NCI-H460 (cell line): Measurements from ENCODE around the gene PGAP1. TPM values are rescaled to one million over a fixed set of nuclear protein-coding genes. Genes with fewer than 3 reads are reported as not detected.

ENCODE experiments used
- DNase-seq: peaks from one replicate; pipeline ENCODE4 v3.0.0-alpha.2; 2016; ENCODE audit warnings: low read depth; ENCODE audit errors: extremely low read depth
- total RNA-seq: library from RNA; depleted of rRNA; stranded (reverse); fragments of >200 nt; shearing (Covaris generic); gene quantifications from 2 replicates; pipeline ENCODE4 v1.2.3, GENCODE V29; 2014

Gene PGAP1
- total RNA-seq, 1 experiment from 2014 or later = 13.9 TPM

- no peak for DNase-seq
Measured at GRCh38 chr2:196899976-196900375, 26.5 kb downstream of the PGAP1 start.

- DNase-seq = no peak
Measured at GRCh38 chr2:196891136-196891535, 35.4 kb downstream of the PGAP1 start.

DNA sequence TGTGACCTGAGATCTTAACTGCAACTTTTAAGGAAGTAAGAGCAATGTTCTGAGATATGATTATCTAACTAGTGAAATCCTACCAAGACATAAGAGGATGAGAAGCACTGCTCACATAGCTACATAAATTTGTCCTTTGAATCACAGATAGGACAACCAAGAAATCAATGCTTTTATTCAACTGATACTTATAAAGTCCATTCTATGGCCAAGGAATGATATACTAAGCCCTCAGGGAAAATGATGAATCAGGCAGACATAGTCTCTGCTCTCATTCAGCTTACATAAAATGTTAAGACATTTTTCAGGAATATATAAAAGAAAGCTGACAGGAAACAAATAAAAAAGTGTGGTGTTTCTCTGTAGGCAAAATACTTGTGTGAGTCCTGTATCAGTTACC, 39.1 kb downstream of the PGAP1 start:
- DNase-seq = no peak

GRCh38 chr2:196884368-196884767, 42.1 kb downstream of the PGAP1 start:
- DNase-seq = no peak

GRCh38 chr2:196876364-196876763, 50.1 kb downstream of the PGAP1 start:
- no peak for DNase-seq

GRCh38 chr2:196875414-196875813, 51.1 kb downstream of the PGAP1 start:
- no peak for DNase-seq

DNA sequence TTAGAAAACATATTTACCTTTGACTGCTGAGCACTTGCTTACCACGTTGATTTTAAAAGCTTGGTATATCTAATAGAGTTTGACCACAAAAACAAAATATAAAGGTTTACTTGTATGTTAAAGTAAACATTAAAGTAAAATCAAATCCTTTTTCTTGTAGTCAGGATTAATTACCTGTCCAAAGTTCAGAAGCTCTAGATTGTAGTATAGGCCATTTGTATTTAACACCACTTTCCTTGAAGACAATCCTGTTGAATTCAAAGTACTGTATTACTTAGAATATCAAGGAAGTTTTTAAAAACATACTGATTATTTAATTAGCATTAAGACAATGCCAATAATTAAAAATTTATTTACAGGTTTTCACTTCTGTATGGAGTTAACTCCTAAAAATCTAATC, 53.0 kb downstream of the PGAP1 start:
- no peak for DNase-seq

GRCh38 chr2:196854629-196855028, 71.9 kb downstream of the PGAP1 start:
- no peak for DNase-seq

DNA sequence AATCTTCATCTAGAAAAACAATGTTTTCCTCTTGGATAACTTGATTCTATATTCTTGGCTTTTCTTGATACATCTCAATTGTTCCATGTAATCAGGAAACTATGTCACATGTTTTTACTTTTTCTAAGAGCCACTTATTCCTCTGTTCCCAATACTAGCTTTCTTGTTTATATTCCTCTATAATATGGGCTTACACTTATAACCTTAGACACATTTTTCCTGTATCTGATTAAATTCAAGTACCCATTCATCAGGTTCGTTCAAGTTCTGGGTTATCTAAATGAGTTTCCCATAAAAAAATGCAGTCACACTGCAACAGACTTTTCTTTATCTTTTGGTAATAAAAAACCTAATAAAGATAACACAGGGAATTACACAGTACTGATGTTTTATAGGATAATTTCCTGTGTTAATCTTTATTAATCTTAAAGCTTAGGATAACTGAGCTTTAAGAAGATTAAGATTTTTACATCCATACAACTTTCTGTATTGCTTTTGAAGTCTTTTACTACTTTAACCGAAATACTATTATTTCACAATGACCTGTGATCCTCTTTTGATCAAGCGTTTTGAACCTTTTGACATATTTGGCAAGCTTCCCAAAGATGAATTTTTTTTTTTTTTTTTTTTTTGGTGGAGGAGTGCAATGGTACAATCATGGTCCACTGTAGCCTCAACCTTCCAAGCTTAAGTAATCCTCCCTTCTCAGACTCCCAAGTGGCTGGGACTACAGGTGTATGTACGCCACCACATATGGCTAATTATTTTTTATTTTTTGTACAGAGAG, 73.0 kb downstream of the PGAP1 start:
- DNase-seq = no peak

DNA sequence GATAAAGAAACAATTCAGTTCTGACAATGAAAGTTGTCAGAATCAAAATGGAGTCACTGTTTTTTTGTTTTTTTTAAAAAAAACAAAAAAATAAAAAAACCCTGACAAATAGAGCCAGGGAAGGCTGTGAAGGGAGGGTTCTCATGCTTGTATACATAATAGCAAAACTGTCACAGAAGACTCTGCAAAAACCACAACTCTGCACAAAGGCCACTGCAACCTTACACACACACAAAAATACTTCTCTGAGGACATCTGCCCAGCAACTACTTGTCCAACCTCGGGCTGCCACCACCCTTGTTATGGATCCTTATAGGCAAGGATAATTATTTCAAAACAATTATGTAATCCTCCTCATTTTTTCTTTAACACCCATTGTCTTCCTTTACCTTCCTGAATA, 75.4 kb downstream of the PGAP1 start:
- DNase-seq = no peak

DNA sequence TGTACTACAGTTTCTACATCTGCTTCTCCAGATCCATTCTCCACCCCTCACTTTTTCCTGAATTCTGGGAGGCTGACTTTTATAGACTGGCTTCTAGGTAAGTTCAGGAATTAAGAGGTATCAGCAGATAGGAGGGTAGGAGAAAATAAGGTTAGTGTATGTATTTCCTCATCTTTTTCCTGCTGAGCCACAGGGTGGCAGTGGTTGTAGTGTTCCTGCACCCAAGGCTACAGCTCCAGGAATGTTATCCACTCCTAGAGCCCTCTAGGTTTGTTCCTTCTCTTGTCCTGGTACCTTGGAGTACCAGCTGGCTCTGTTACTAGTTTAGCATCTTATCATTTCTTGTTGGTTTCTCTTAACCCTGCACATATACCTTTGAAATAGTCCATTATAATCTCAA, 76.6 kb downstream of the PGAP1 start:
- peak; percentile 43 for DNase-seq

GRCh38 chr2:196846295-196846694, 80.2 kb downstream of the PGAP1 start:
- DNase-seq = no peak

- DNase-seq = no peak
Measured at GRCh38 chr2:196845371-196845770, 81.1 kb downstream of the PGAP1 start.

DNA sequence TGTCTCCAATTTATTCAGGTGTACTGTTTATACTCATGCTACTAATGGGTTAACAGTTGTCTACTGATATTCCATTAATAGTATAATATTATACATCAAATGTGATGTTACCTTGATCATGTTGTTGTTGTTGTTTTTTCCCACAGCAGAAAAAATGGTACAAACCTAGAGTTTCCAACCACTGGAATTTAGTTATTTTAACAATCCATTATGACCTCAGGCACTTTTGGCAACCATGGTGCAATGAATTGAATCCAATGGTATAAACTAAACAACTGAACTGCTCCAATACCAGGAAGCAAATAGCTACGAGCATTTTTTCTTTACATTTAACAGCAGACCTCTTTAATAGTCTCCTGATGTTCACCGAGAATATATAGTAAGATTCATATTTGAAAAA, 86.3 kb downstream of the PGAP1 start:
- no peak for DNase-seq

DNA sequence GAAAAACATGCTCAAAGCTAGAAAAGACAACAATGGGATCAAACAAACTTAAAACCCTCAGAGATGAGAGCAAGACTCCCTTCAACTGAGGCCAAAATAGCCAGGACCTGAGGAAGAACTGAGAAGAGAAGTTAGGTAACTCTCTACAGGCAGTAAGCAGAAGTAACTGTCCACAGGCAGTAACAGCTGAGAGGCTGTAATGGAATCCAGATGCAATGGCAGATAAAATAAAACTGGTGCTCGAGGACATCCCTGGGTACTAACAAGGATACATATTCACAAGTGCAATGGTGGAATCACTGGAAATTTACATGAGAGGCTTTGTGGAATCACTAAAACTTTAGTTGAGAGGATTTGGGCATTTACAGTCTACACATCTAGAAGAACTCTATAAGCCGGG, 86.9 kb downstream of the PGAP1 start:
- no peak for DNase-seq

- no peak for DNase-seq
Measured at GRCh38 chr2:196836440-196836839, 90.1 kb downstream of the PGAP1 start.

DNA sequence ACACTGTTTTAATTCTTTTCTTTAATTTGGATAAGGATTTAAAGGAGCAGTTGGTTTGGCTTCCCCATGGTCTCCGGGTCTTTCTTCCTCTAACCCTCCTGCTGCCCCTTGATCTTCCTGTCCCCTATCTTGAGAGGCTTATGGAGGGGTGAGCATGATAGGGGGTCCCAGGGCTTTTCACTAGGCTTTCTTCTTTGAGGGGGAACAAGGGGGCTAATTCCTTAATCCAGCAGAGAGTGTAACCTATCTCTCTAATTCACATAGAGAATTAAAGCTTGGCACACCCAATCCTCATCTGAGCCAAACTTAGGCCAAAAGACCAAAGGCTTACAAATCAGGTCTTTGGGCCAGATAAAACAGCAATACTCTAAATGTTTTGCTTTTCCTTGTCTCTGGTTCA, 95.8 kb downstream of the PGAP1 start:
- DNase-seq = no peak

GRCh38 chr2:196827356-196827755, 99.2 kb downstream of the PGAP1 start:
- DNase-seq = no peak

DNA sequence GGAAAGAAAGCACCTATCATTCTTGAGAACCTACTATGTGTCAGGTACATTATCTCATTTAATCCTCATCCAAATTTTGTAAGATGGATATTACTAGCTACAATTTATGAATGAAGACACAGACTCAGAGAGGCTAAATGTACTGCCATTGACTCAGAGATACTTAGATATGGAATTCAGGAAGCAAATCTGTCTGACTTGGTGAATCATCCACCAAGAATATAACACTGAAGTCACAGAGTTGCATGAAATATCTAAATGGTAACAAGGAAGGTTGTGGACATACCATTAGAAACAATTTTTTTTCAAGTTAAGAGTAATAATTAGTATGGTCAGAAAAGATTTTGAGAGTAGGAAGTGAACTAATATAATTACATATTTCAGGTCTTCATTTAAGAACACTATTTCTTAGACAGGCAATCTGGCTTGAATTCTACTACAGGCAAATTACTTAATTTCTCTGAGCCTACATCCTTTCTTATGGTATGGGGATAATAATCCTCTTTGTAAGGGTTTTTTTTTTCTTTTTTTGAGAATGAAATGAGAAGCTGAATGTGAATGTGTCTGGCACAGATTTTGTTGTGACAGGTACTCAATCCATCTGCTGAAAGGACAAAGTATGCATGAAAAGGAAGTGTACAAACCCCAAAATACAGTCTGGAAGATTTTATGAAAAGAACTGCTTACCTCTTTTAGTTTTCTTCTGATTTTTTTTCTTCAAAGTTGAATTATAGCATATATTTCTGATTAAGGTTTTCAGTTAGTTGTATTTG, 102.6 kb downstream of the PGAP1 start:
- peak; percentile 82 for DNase-seq

DNA sequence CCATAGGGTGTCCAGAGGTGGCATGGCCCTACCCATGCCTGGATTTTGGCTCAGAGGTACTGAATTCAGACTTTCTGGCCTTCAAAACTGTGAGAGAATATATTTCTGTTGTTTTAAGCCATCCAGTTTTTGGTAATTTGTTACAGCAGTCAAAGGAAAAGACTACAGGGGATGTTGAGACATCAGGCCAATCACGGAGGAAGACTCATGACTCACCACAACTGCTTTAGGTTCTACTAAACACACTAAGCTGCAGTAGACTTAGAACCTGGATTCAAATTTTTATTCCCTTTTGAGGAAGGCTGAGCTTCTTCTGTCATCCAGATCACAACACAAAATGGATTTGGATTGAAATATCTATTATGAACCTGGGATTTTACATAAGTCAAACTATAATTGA, 105.3 kb downstream of the PGAP1 start:
- DNase-seq = no peak

- no peak for DNase-seq
Measured at GRCh38 chr2:196809260-196809659, 117.2 kb downstream of the PGAP1 start, which contains the start of gene C2orf66. C2orf66 (minus strand) TSS chr2:196809355; CDS start chr2:196809336, 19 bp downstream.

DNA sequence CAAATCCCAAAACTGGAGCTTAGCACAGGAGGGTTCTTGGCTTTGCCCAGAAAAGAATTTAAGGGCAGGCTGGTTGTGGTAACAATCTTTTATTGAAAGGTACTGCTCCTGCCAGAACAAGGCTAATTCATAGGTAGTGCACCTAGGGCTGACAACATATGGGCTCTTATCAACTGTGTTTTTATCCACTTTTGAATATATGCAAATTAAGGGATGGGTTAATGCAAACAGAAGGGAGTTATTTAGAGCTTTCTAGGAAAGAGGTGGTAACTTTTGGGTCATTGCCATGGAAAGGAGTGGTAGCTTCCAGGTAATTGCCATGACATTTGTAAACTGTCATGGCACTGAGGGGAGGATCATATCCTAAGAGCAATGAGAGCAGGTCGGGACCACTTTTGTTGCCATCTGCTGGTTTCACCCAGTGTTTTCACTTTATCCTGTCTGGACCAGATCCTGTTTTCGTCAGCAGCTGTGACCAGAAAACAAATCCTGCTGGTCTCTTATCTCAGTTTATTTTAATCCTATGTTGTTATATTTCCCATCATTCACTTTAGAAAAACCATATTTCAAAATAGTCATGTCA, 118.3 kb downstream of the PGAP1 start:
- no peak for DNase-seq
